ENCODE data around the gene CATSPERE.
"Not testable (repeated sequence)": the region's sequence is repeated elsewhere in the genome, so short reads cannot be mapped to it uniquely, and the experiment has no call there.

Gene CATSPERE

DNA sequence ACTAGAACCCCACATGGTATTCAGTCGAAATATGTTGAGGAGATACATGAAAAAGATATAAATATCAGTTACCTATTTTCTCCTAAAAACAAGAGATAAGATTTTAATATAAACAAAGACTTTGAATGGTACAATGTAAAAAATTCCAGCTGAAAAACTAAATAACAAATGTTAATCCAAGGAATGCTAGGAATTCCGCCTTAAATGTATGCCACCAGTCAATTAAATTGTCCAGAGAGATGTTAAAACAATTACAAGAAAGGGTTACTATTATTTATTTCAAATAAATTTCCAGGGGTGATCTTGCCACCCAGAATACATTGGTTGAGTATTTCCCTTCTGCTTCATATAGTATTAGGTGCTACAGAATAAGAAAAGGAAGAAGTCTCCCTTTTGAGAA is 13.5 kb upstream of the CATSPERE start:
- DNase-seq, result no peak

DNA sequence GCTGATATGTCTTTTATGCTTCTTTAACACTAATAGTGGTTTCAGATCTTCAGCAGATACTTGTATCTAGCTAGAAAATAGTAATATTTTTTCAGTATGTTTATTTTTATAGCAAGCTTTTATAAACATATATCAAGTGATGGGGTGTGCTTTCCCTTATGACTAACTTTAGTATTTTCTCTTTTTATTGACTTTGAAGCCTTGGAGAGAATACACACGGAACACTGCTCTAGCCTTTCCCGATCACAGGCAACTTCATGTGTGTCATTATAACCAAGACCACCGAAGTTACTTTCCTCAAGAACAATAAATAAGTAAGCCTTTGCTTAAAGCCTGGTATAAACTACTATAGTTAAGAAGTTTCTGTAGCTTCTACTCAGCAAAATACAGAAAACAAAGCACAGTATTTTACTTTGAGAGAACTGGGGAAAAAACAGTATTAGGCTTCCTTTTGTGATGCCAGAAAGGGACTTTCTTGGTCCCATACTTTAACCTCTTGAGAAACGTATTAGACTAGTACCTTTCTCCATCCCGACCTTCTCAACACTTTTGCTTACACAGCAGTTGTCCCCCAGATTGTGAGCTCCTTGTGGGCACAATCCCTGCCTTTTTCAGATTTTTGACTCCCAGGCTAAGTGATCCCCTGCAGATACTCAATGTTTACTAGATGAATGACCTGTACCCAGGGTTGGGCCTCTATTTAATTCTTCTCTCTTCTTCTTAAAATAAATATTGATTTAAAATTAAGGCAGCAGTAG is 12.6 kb upstream of the CATSPERE start:
- no peak for DNase-seq

DNA sequence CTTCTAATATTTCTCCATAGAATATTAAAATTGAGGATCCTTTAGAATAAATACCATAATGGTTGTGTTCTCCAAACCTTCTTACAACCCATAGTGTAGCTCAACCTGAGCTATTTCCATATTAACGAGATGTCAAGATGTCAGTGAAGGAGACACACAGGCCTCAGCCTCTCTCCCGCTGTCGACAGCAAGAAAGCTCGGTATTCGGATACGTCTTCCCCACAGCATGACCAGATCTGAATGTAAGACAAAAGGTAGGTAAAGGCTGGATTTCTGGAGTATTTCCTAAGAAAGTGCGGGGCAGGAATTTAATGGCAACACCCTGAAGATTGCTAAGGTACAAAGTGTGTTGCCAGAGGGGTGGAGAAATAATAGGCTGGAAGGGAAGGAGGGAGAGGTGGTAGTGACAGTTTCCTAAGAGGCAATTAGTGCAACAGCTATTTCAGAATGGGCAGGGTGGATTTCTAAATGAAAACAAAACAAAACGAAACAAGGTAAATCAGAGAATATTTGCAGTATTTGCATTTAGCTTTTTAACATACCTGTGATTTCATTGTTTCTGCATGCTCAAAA is 11.1 kb upstream of the CATSPERE start:
- DNase-seq, result no peak

GRCh38 chr1:244450597-244451538 is 10.2 kb upstream of the CATSPERE start:
- DNase-seq, result peak in 28 of 58 donors; percentile 10 to 62 (median 43)

- peak in 2 of 58 donors; percentile 58 to 66 for DNase-seq
Observed at GRCh38 chr1:244451539-244451950, 9.5 kb upstream of the CATSPERE start, which contains the start of gene ADSS2. TSS of gene ADSS2 (minus strand) at chr1:244451909. CDS start at chr1:244451817, 92 bp downstream.

GRCh38 chr1:244451951-244452795 is 8.9 kb upstream of the CATSPERE start:
- peak; percentile 77 to 100 (median 98) for DNase-seq

DNA sequence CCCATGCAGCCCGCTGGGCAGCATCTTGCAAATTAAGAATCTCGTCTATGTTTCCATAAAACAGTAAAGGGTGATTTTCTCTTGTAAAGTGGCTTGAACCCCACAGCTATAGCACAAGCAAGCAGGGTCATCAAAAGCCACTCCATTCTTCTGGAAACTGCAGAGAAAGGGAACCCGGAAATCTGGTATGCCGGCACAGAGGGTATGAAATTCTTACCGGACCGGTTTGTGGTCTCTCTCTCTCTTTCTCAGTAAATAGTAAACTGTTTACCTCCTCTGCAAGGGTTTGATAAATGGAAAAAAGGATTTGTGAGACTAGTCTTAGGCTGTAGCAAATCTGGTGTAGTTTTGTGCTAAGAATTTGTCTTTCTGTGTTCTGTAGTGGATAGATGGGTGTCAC is 6.7 kb upstream of the CATSPERE start:
- DNase-seq, result no peak

- DNase-seq, result no peak
Observed at GRCh38 chr1:244456586-244456985, 4.5 kb upstream of the CATSPERE start.

DNA sequence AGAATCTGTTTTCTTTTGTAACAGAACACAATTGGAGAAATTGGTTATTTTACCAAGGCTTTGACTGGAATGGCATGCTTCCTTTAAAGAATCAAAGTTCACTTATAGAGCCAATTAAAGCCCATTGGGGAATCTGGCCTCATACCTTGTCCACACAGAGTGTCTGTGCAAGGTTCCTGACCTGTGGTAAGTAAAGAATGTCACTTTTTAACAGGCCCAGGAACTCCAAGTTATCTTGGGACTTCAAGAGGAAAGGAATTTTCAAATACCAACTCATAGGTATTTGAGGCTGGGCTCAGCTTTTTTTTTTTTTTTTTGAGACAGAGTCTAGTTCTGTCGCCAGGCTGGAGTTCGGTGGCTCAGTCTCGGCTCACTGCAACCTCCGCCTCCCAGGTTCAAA is 2.3 kb upstream of the CATSPERE start:
- no peak for DNase-seq

DNA sequence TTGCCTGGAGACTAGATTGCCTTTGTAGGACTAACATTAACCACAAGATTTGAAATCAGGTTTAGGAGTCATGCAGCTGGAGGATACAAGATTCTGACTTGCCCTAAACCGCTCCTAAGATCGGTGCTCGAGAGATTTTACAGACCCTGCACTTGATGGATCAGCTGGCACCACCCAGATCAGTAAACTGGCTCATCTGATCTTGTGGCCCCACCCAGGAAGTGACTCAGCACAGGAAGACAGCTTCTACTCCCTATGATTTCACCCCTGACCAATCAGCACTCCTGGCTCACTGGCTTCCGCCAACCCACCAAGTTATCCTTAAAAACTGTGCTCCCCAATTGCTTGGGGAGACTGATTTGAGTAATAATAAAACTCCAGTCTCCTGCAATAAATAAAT is 876 bp upstream of the CATSPERE start:
- no peak for DNase-seq

- no peak for DNase-seq
Observed at GRCh38 chr1:244466724-244467123, 5.7 kb downstream of the CATSPERE start.

DNA sequence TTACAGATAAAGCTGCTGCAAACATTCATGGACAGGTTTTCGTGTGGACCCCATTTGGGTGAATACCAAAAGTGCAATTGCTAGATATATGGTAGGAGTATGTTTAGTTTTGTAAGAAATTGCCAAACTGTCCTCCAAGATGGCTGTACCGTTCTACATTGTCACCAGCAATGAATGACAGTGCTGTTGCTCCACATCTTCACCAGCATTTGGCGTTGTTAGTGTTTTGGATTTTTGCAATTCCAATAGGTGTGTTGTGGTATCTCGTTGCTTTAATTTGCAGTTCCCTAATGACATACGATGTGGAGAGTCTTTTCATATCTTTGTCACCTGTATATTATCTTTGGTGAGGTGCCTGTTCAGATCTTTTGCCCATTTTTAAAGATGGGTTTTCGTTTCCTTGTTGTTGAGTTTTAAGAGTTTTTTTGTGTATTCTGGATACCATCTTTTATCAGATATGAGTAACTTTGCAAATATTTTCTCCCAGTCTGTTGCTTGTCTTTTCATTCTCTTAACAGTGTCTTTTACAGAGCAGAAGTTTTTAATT is 12.1 kb downstream of the CATSPERE start:
- DNase-seq, result no peak

GRCh38 chr1:244484971-244485370 is 23.9 kb downstream of the CATSPERE start:
- DNase-seq, result not testable (repeated sequence)

DNA sequence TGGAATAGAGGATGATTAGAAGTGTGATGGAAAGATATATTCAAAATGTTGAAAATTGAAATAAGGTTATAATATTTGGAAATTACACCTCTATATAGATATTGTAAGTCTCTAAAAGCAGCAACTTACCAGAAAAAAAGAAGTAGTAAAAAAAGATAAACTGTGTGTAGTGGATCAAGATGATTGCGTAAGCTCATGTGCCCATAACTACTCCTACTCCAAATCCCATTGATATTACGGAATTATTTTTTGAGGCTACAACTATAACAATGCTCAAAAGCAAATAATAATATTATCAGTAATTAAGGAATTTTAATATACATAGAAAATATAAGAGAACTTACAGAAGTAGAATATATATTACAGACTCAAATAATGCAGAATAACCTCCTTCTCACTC is 33.6 kb downstream of the CATSPERE start:
- DNase-seq, result no peak

- DNase-seq, result no peak
Observed at GRCh38 chr1:244496186-244496585, 35.1 kb downstream of the CATSPERE start.

GRCh38 chr1:244497805-244498204 is 36.7 kb downstream of the CATSPERE start:
- no peak for DNase-seq

- DNase-seq, result not testable (repeated sequence)
Observed at GRCh38 chr1:244499484-244499883, 38.4 kb downstream of the CATSPERE start.

DNA sequence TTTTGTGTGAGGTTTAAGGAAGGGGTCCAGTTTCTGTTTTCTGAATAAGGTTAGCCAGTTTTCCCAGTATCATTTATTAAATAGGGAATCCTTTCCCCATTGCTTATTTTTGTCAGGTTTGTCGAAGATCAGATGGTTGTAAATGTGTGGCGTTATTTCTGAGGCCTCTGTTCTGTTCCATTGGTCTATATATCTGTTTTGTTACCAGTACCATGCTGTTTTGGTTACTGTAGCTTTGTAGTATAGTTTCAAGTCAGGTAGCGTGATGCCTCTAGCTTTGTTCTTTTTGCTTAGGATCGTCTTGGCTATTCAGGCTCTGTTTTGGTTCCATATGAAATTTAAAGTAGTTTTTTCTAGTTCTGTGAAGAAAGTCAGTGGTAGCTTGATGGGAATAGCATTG is 39.4 kb downstream of the CATSPERE start:
- not testable (repeated sequence) for DNase-seq

DNA sequence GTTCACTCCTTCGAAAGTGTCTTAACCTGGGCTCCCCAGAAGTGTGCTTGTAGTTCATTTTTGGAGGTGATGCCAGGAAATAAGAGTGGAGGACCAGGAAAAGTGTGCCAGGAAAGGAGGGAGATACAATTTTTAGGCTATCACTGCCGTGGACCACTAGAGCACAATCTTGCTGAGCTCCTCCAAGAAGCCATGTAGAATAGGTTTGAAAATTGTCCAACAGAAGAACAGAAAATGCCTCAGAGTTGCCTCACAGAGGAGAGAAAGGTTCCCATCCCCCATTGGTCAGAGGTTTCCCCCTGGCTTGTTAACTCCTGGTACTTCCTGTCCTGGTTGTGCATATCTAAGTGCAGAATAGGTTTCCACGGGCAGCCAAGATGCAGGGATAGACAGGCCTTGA is 41.6 kb downstream of the CATSPERE start:
- DNase-seq, result no peak

- no peak for DNase-seq
Observed at GRCh38 chr1:244513493-244513892, 52.4 kb downstream of the CATSPERE start.

DNA sequence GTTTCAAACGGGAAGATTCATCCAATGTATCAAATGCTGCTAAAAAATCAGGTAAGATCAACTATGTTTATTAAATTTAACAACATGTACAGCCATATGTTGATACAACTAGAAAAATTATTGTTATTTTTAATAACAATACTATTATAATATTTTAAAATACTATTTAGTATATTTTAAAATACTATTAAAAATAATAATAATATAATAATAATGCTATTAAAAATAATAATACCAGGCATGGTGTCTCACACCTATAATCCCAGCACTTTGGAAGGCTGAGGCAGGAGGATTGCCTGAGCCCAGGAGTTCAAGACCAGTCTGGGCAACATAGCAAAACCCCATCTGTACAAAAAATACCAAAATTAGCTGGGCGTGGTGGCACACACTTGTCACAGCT is 54.6 kb downstream of the CATSPERE start:
- no peak for DNase-seq
